PFSK-1 (cell line): Measurements from ENCODE around the gene TCF12.

Experiments used
- POLR2AphosphoS5 ChIP-seq: IDR thresholded peaks from 2 replicates; pipeline ENCODE4 v1.6.1; 2012; ENCODE audit warnings: low read depth, mild to moderate bottlenecking, control low read depth, low read length, moderate library complexity
- TAF1 ChIP-seq: IDR thresholded peaks from 2 replicates; pipeline ENCODE4 v1.6.1; 2012; ENCODE audit warnings: low read length, control low read depth, borderline replicate concordance; ENCODE audit not compliant: insufficient read depth
- TF ChIP-seq, protein P1 (sequence below), 2 experiments: IDR thresholded peaks; 2 replicates each; pipeline versions ENCODE4 v1.6.1 to v1.8.0; 2011 to 2012; ENCODE audit warnings: low read depth in 2 of 2, low read length in 2 of 2, control low read depth in 1 of 2, inconsistent platforms in 1 of 2, mild to moderate bottlenecking in 1 of 2, moderate library complexity in 1 of 2; ENCODE audit not compliant: insufficient read depth in 1 of 2

DNA sequence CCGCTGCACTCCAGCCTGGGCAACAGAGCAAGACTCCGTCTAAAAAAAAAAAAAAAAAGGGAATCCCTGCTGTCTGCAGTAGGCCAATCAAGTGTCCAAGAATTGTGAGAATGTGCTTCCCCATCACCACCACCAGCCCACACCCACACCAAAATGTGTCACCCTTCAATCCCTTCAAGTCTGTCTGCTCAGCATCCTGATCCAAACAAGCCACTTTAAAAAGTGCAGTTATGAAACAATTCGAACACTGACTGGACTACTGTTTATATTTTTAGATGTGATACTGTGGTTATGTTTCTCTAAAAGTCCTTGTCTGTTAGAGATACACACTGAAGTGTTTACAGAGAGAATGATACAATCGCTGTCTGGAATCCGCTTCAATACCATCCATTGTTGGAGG lies 379.8 kb downstream of the TCF12 start:
- TF ChIP-seq TAF1 (no peak), POLR2AphosphoS5 (no peak)
- TF ChIP-seq, protein P1, sequence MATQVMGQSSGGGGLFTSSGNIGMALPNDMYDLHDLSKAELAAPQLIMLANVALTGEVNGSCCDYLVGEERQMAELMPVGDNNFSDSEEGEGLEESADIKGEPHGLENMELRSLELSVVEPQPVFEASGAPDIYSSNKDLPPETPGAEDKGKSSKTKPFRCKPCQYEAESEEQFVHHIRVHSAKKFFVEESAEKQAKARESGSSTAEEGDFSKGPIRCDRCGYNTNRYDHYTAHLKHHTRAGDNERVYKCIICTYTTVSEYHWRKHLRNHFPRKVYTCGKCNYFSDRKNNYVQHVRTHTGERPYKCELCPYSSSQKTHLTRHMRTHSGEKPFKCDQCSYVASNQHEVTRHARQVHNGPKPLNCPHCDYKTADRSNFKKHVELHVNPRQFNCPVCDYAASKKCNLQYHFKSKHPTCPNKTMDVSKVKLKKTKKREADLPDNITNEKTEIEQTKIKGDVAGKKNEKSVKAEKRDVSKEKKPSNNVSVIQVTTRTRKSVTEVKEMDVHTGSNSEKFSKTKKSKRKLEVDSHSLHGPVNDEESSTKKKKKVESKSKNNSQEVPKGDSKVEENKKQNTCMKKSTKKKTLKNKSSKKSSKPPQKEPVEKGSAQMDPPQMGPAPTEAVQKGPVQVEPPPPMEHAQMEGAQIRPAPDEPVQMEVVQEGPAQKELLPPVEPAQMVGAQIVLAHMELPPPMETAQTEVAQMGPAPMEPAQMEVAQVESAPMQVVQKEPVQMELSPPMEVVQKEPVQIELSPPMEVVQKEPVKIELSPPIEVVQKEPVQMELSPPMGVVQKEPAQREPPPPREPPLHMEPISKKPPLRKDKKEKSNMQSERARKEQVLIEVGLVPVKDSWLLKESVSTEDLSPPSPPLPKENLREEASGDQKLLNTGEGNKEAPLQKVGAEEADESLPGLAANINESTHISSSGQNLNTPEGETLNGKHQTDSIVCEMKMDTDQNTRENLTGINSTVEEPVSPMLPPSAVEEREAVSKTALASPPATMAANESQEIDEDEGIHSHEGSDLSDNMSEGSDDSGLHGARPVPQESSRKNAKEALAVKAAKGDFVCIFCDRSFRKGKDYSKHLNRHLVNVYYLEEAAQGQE (IDR thresholded peaks at IDR 0.05; ENCODE audit: insufficient read depth in 1 of 2, low read depth in 2 of 2, low read length in 2 of 2) = no peak
